ENCODE results near the gene NEK2.

DNA sequence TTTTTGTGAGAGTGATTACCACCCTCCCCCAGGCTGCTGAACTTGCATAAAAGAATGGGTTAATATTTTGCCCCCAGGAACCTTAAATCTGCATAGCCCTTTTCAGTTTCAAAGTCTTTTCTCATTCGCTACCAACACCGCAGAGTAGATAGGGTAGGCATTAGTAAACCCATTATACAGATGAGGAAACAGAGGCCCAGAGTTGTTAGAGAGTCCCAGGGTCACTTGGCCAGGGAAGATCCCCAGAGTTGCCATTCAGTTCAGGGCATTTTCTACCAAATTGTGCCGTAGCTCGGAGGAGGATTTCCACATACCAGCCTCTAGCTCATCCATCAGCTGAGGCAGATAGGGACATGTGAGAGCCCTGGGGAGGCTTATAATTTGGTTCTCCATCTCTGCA lies 40.5 kb downstream of the NEK2 start:
- TF ChIP-seq CTCF (IDR thresholded peaks at IDR 0.05) = no peak
- no peak for TF ChIP-seq EZH2 (IDR thresholded peaks at IDR 0.05)
